WERI-Rb-1 (cell line): ENCODE results near the gene DISC1.
"Not testable (repeated sequence)": the region's sequence is repeated elsewhere in the genome, so short reads cannot be mapped to it uniquely, and the experiment has no call there.

Experiments used
- DNase-seq: peaks from one replicate; pipeline ENCODE4 v3.0.0-alpha.2; 2020
- H3K27ac ChIP-seq: fragments of 250-450 bp; sonication (Bioruptor Pico); 2 replicates; pipeline ENCODE4 v1.5.1; 2020; ENCODE audit warnings: mild to moderate bottlenecking, moderate library complexity
- H3K27me3 ChIP-seq: fragments of 250-450 bp; sonication (Bioruptor Pico); 2 replicates; pipeline ENCODE4 v1.5.1; 2021; ENCODE audit warnings: mild to moderate bottlenecking, low read depth, moderate library complexity; ENCODE audit not compliant: insufficient read depth, severe bottlenecking
- H3K36me3 ChIP-seq: fragments of 250-450 bp; sonication (Bioruptor Pico); 2 replicates; pipeline ENCODE4 v1.5.1; 2020; ENCODE audit warnings: mild to moderate bottlenecking, moderate library complexity
- H3K4me3 ChIP-seq: 2 replicates; pipeline ENCODE4 v1.5.1; 2011; ENCODE audit warnings: low read depth, mild to moderate bottlenecking, control low read depth, low read length
- H3K9me3 ChIP-seq: fragments of 250-450 bp; sonication (Bioruptor Pico); 2 replicates; pipeline ENCODE4 v1.5.1; 2021; ENCODE audit warnings: mild to moderate bottlenecking, moderate library complexity; ENCODE audit not compliant: severe bottlenecking
- TF ChIP-seq, protein P1 (sequence below): IDR thresholded peaks from 2 replicates; pipeline ENCODE4 v1.5.1; 2011; ENCODE audit warnings: low read depth, mild to moderate bottlenecking, control low read depth, inconsistent platforms, low read length

Gene DISC1

DNA sequence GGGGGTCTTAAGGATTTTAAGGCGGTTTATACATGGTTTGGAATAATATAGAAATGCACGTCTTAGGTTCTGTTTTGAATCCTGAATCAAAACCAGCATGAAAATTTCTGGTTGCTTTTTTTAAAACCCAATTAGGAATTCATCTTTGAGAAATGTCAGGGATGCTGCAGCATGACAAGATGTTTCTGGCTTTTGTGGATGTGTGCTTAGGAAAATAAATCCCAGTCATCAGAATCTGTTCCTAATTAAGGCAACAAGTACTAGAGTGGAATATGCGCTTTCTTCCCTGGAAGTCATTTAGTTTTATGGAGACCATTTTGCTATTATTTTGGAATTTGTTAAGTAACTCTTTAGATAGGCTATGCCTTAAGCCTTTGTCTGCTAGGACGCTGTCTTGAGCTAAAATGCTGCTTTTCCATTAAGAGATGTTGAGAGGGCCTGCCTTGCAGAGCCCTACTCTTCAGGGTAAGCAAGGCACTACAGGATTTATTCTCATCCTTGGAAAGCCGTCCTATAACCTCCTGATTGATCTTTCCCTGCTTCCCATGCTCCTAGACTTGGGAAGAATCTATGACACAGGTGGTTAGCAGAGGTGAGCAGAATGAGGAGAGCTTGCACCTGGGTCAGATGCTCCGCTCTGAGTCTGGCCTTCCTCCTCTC, 332.8 kb downstream of the DISC1 start:
- H3K9me3 ChIP-seq: peaks cover 3% of the 10 kb centered on the region
- H3K36me3 ChIP-seq: no peaks in the 10 kb centered on the region
- TF ChIP-seq, protein P1, sequence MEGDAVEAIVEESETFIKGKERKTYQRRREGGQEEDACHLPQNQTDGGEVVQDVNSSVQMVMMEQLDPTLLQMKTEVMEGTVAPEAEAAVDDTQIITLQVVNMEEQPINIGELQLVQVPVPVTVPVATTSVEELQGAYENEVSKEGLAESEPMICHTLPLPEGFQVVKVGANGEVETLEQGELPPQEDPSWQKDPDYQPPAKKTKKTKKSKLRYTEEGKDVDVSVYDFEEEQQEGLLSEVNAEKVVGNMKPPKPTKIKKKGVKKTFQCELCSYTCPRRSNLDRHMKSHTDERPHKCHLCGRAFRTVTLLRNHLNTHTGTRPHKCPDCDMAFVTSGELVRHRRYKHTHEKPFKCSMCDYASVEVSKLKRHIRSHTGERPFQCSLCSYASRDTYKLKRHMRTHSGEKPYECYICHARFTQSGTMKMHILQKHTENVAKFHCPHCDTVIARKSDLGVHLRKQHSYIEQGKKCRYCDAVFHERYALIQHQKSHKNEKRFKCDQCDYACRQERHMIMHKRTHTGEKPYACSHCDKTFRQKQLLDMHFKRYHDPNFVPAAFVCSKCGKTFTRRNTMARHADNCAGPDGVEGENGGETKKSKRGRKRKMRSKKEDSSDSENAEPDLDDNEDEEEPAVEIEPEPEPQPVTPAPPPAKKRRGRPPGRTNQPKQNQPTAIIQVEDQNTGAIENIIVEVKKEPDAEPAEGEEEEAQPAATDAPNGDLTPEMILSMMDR: no peak
- no peak for DNase-seq
- H3K4me3 ChIP-seq: no peak overlapping the region
- no peaks in the 10 kb centered on the region for H3K27me3 ChIP-seq
- H3K27ac ChIP-seq: no peak overlapping the region

DNA sequence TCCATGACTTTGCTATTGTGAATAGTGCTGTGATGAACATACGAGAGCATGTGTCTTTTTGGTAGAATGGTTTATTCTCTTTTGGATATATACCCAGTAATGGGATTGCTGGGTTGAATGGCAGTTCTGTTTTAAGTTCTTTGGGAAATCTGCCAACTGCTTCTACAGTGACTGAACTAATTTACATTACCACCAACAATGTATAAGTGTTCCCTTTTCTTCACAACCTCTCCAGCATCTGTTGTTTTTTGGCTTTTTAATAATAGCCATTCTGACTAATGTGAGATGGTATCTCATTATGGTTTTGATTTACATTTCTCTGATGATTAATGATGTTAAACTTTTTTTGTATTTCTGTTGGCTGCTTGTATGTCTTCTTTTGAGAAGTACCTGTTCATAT, 335.2 kb downstream of the DISC1 start:
- H3K36me3 ChIP-seq, H3K9me3 ChIP-seq, H3K27ac ChIP-seq, H3K4me3 ChIP-seq, DNase-seq, H3K27me3 ChIP-seq: not testable (repeated sequence)

DNA sequence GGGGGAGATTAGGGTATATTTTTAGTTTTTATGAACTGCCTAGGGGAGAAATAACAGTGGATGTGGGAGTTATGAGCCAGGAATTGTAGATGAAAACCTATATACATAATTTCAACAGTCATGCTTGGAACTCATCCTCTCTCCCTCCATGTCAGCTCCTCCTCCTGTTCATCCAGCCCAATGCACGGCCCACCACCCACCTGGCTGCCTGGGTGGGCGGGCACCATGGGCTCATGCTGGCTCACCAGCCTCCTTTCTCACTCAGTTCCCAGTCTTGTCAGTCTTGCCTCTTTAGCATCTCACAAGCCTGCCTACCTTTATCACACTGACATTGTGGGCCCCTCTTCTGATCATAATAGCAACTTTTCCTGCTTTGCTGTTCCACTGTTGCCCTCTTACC, 336.0 kb downstream of the DISC1 start:
- Histone ChIP-seq H3K27me3 (no peaks in the 10 kb centered on the region), H3K4me3 (no peak overlapping the region), H3K36me3 (no peaks in the 10 kb centered on the region), H3K27ac (no peak overlapping the region), H3K9me3 (no peaks in the 10 kb centered on the region)
- DNase-seq: no peak
- TF ChIP-seq, protein P1: no peak

DNA sequence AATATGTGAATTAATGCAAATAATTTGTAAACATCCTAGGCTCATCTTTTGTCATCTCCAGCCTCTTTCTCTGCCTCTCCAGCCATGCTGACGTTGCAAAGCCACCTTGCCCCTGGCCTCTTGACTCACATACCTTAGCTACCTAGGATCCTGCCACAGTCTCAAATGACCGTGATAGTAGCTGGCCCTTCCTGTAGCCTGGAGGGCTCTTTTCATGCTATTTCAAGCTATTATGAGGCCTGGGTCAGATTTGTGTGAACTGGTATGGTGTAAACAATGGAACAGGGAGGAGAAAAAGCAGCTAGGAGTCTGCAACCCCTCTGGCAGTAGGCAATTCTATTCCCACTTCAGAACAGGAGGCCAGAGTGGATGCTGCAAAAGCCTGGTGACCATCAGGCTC, 337.7 kb downstream of the DISC1 start:
- no peaks in the 10 kb centered on the region for H3K27me3 ChIP-seq
- TF ChIP-seq, protein P1: no peak
- H3K4me3 ChIP-seq: no peak overlapping the region
- no peak for DNase-seq
- no peaks in the 10 kb centered on the region for H3K9me3 ChIP-seq
- H3K36me3 ChIP-seq: no peaks in the 10 kb centered on the region
- H3K27ac ChIP-seq: no peak overlapping the region

DNA sequence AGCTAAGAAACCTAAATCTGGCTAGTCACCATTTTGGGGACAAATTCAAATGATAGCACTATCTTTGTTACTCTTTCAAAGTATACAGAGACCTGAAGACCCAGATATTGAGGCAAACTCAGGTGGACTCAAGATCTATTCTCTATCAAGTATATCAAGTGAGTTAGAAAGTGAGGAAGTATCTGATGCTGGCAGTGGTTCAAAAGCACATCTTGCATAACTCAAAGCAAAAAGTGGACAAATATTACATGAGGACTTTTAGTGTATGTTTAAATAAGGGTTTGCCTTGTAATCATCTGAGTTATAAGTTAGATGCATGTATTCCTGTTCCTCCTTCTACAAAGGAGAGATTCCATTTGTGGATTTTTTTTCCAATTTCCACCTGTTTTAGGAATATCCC, 338.4 kb downstream of the DISC1 start:
- TF ChIP-seq, protein P1: no peak
- Histone ChIP-seq H3K27me3 (no peaks in the 10 kb centered on the region), H3K36me3 (no peaks in the 10 kb centered on the region), H3K27ac (no peak overlapping the region), H3K4me3 (no peak overlapping the region), H3K9me3 (no peaks in the 10 kb centered on the region)
- DNase-seq: no peak

DNA sequence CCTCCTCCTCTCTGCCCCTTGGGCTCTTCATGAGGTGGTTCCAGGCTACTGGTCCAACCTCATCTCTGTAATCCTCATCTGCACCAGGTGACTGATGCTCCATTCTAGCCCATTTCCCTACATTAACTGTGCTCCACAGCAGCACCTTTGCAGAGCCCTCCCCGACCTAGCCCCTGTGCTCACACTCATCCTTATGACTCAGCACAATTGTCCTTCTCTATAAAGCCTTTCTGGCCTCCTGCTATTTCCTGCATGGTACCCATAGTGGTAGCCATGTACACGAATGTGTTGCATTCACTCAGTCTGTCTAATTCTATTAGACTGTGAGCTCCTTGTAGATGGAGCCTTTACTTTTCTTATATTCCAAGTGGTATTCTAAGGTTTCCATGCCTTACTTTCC, 339.0 kb downstream of the DISC1 start:
- Histone ChIP-seq H3K27me3 (no peaks in the 10 kb centered on the region), H3K27ac (no peak overlapping the region), H3K9me3 (no peaks in the 10 kb centered on the region), H3K4me3 (no peak overlapping the region), H3K36me3 (no peaks in the 10 kb centered on the region)
- no peak for DNase-seq
- TF ChIP-seq, protein P1: no peak
